NCI-H460 (cell line): Measurements from ENCODE around the gene ABCA7. TPM values are rescaled to one million over a fixed set of nuclear protein-coding genes. Genes with fewer than 3 reads are reported as not detected.
"Not testable (repeated sequence)": the region's sequence is repeated elsewhere in the genome, so short reads cannot be mapped to it uniquely, and the experiment has no call there.

Experiments
- DNase-seq: peaks from one replicate; pipeline ENCODE4 v3.0.0-alpha.2; 2016; ENCODE audit warnings: low read depth; ENCODE audit errors: extremely low read depth
- small RNA-seq, 2 experiments: library from RNA; depleted of rRNA; stranded (forward); fragments of <200 nt; gene quantifications; one replicate each; pipeline ENCODE3, GENCODE V24; 2014
- total RNA-seq: library from RNA; depleted of rRNA; stranded (reverse); fragments of >200 nt; shearing (Covaris generic); gene quantifications from 2 replicates; pipeline ENCODE4 v1.2.3, GENCODE V29; 2014; rRNA removed

Gene ABCA7
- total RNA-seq, 1 experiment from 2014 or later = 14.0 TPM

- DNase-seq = no peak
Measured at GRCh38 chr19:1111641-1112267, 71.8 kb downstream of the ABCA7 start.

- DNase-seq = no peak
Measured at GRCh38 chr19:1112268-1113029, 72.5 kb downstream of the ABCA7 start.

- peak; percentile 69 for DNase-seq
Measured at GRCh38 chr19:1113030-1113985, 73.4 kb downstream of the ABCA7 start.

GRCh38 chr19:1113986-1114483, 74.1 kb downstream of the ABCA7 start:
- DNase-seq = no peak

GRCh38 chr19:1114728-1115127, 74.8 kb downstream of the ABCA7 start:
- DNase-seq = not testable (repeated sequence)

Small RNAs within 50 kb of the gene (small RNA-seq; reads per million reads assigned to genes)
- gene RNU6-2 = 0.35 to 1.2 reads per million in 2 experiments

Other genes with a start within 250 kb of the ABCA7 start
- gene PTBP1, start 242.7 kb upstream of the ABCA7 start, total RNA-seq = 236 and 249 TPM in 2 replicates
- 2.6 and 3.0 TPM in 2 replicates for gene PLPPR3, start 218.2 kb upstream of the ABCA7 start, total RNA-seq
- gene AZU1, start 212.3 kb upstream of the ABCA7 start, total RNA-seq = 0.35 TPM in 1 of 2 replicates, not detected in the other
- gene PRTN3, start 199.1 kb upstream of the ABCA7 start, total RNA-seq = 0.50 and 1.4 TPM in 2 replicates
- gene ELANE, start 187.8 kb upstream of the ABCA7 start, total RNA-seq = 0.40 TPM in 1 of 2 replicates, not detected in the other
- 9.2 and 14.1 TPM in 2 replicates for gene CFD, start 180.4 kb upstream of the ABCA7 start, total RNA-seq
- gene MED16, start 146.9 kb upstream of the ABCA7 start, total RNA-seq = 10.3 and 12.3 TPM in 2 replicates
- gene RNU6-9, start 146.6 kb upstream of the ABCA7 start, total RNA-seq = not detected in 2 replicates
- 28.6 and 35.1 TPM in 2 replicates for gene R3HDM4, start 126.9 kb upstream of the ABCA7 start, total RNA-seq
- gene KISS1R, start 122.8 kb upstream of the ABCA7 start, total RNA-seq = not detected in 2 replicates
- 4.9 and 5.4 TPM in 2 replicates for gene ARID3A, start 114.1 kb upstream of the ABCA7 start, total RNA-seq
- gene WDR18, start 55.8 kb upstream of the ABCA7 start, total RNA-seq = 54.0 and 59.4 TPM in 2 replicates
- gene GRIN3B, start 39.7 kb upstream of the ABCA7 start, total RNA-seq = not detected in 2 replicates
- gene TMEM259, start 19.0 kb upstream of the ABCA7 start, total RNA-seq = 89.3 and 95.8 TPM in 2 replicates
- not detected in 2 replicates for gene RNU6-2, start 18.6 kb upstream of the ABCA7 start, total RNA-seq
- 22.2 and 27.5 TPM in 2 replicates for gene CNN2, start 13.5 kb upstream of the ABCA7 start, total RNA-seq
- gene ARHGAP45, start 27.1 kb downstream of the ABCA7 start, total RNA-seq = 0.92 and 2.5 TPM in 2 replicates
- 102 and 108 TPM in 2 replicates for gene POLR2E, start 55.3 kb downstream of the ABCA7 start, total RNA-seq
- gene GPX4, start 63.9 kb downstream of the ABCA7 start, total RNA-seq = 219 and 260 TPM in 2 replicates
- gene SBNO2, start 134.2 kb downstream of the ABCA7 start, total RNA-seq = 27.7 and 28.0 TPM in 2 replicates
- 25.5 and 28.7 TPM in 2 replicates for gene STK11, start 165.7 kb downstream of the ABCA7 start, total RNA-seq
- 1.8 and 3.1 TPM in 2 replicates for gene CBARP, start 197.9 kb downstream of the ABCA7 start, total RNA-seq
- 37.2 and 37.8 TPM in 2 replicates for gene ATP5F1D, start 201.6 kb downstream of the ABCA7 start, total RNA-seq
- 16.5 and 21.4 TPM in 2 replicates for gene MIDN, start 208.5 kb downstream of the ABCA7 start, total RNA-seq
- 134 and 148 TPM in 2 replicates for gene CIRBP, start 229.2 kb downstream of the ABCA7 start, total RNA-seq
- gene FAM174C, start 235.4 kb downstream of the ABCA7 start, total RNA-seq = 42.7 and 59.3 TPM in 2 replicates
- 0.62 TPM in 1 of 2 replicates, not detected in the other for gene EFNA2, start 245.8 kb downstream of the ABCA7 start, total RNA-seq